Measurements from ENCODE around the gene PAK1.
"Not testable (repeated sequence)": the region's sequence is repeated elsewhere in the genome, so short reads cannot be mapped to it uniquely, and the experiment has no call there.

The PAK1 gene

DNA sequence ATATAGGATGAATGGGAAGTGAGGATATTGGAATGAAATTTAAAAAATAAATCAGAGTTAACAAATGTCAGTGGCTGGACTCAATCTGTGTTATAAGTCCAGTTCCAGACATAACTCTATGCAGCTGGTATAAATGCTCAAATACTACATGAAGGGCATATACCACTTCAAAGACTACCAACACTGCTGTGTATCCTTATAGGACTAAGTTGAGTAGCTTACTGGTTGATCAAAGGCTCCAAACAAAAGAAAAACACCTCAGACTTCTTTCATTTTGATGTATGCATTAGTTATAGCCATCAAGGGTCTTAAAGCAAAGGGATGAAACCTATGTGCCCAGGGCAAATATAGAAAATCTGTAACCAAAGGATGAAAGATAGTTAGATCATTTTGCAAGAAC is 86.2 kb downstream of the PAK1 start:
- FAIRE-seq (peak; percentile 16), DNase-seq (ENCODE audit: insufficient read length, low spot score) (no peak)
- TF ChIP-seq TAF1 (IDR thresholded peaks at IDR 0.05; ENCODE audit: low read depth, low read length) (no peak), POLR2AphosphoS5 (IDR thresholded peaks at IDR 0.05; ENCODE audit: low read depth, low read length) (no peak), POLR2A (IDR thresholded peaks at IDR 0.05; ENCODE audit: low read depth, low read length) (no peak), POU2F2 (IDR thresholded peaks at IDR 0.05; ENCODE audit: low read depth, low read length) (no peak), PAX5 (IDR thresholded peaks at IDR 0.05; ENCODE audit: insufficient read depth, low read length, severe bottlenecking) (no peak), SPI1 (IDR thresholded peaks at IDR 0.05; ENCODE audit: low read depth, low read length) (no peak)

DNA sequence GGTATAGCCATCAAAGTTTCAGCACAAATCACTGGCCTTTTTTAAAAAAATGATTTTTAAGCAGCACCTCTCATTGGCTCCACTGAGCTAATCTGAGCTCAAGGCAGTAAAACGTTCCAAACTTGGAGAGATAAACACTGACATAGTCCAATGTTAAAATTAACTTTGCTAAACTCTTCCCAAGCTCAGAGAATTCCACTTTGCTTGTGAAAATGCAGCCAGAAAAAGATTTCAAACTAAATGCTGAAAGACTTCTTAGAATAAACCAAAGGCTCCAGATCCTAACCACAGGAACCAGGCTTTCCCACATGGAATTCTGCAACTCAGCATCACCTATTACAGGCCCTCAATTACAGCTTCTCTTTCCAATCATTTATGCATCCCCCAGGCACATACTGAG is 87.7 kb downstream of the PAK1 start:
- DNase-seq (ENCODE audit: insufficient read length, low spot score): no peak
- FAIRE-seq: no peak
- TF ChIP-seq SPI1 (IDR thresholded peaks at IDR 0.05; ENCODE audit: low read depth, low read length) (no peak), POLR2A (IDR thresholded peaks at IDR 0.05; ENCODE audit: low read depth, low read length) (no peak), TAF1 (IDR thresholded peaks at IDR 0.05; ENCODE audit: low read depth, low read length) (no peak), PAX5 (IDR thresholded peaks at IDR 0.05; ENCODE audit: insufficient read depth, low read length, severe bottlenecking) (no peak), POLR2AphosphoS5 (IDR thresholded peaks at IDR 0.05; ENCODE audit: low read depth, low read length) (no peak), POU2F2 (IDR thresholded peaks at IDR 0.05; ENCODE audit: low read depth, low read length) (no peak)

DNA sequence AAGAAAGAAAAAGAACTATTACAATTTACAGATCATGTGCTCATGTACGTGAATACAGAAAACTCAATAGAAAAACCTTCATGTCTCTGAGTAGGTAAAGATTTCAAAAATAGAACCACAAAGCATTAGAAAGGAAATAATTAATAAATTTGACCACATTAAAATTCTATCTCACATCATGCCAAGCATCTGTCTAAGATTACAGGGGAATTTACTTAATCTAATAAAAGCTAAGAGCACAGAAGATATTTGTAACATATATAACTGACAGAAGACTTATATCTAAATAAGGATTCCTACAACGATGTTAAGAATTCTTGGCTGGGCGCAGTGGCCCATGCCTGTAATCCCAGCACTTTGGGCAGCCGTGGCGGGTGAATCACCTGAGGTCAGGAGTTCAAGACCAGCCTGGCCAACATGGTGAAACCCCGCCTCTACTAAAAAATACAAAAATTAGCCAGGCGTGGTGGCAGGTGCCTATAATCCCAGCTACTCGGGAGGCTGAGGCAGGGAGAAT is 88.6 kb downstream of the PAK1 start:
- DNase-seq (ENCODE audit: insufficient read length, low spot score); FAIRE-seq: not testable (repeated sequence)

DNA sequence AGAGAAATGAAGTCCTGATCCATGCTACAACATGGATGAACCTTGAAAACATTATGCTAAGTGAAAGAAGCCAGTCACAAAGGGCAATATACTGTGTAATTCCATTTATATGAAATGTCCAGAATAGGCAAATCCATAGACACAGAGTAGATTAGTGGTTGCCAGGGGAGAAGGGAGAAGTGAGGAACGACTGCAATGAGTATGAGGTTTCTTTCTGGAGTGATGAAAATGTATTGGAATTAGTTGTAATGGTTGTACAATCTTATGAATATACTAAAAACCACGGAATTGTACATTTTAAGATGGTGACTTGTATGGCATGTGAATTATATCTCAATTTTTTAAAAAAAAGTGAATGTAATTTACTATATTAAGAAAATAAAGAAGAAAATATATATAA is 89.3 kb downstream of the PAK1 start:
- no peak for TF ChIP-seq POLR2AphosphoS5 (IDR thresholded peaks at IDR 0.05; ENCODE audit: low read depth, low read length)
- TF ChIP-seq POLR2A (IDR thresholded peaks at IDR 0.05; ENCODE audit: low read depth, low read length): no peak
- no peak for TF ChIP-seq POU2F2 (IDR thresholded peaks at IDR 0.05; ENCODE audit: low read depth, low read length)
- no peak for TF ChIP-seq PAX5 (IDR thresholded peaks at IDR 0.05; ENCODE audit: insufficient read depth, low read length, severe bottlenecking)
- no peak for TF ChIP-seq TAF1 (IDR thresholded peaks at IDR 0.05; ENCODE audit: low read depth, low read length)
- no peak for TF ChIP-seq SPI1 (IDR thresholded peaks at IDR 0.05; ENCODE audit: low read depth, low read length)
- FAIRE-seq: no peak
- DNase-seq (ENCODE audit: insufficient read length, low spot score): no peak

- FAIRE-seq; DNase-seq (ENCODE audit: insufficient read length, low spot score): not testable (repeated sequence)
Measured at GRCh38 chr11:77383349-77383748, 90.5 kb downstream of the PAK1 start.

- FAIRE-seq (no peak), DNase-seq (ENCODE audit: insufficient read length, low spot score) (no peak)
- TF ChIP-seq POLR2AphosphoS5 (IDR thresholded peaks at IDR 0.05; ENCODE audit: low read depth, low read length) (no peak), SPI1 (IDR thresholded peaks at IDR 0.05; ENCODE audit: low read depth, low read length) (no peak), TAF1 (IDR thresholded peaks at IDR 0.05; ENCODE audit: low read depth, low read length) (no peak), POU2F2 (IDR thresholded peaks at IDR 0.05; ENCODE audit: low read depth, low read length) (no peak), POLR2A (IDR thresholded peaks at IDR 0.05; ENCODE audit: low read depth, low read length) (no peak), PAX5 (IDR thresholded peaks at IDR 0.05; ENCODE audit: insufficient read depth, low read length, severe bottlenecking) (no peak)
Measured at GRCh38 chr11:77381729-77382665, 91.9 kb downstream of the PAK1 start.

DNA sequence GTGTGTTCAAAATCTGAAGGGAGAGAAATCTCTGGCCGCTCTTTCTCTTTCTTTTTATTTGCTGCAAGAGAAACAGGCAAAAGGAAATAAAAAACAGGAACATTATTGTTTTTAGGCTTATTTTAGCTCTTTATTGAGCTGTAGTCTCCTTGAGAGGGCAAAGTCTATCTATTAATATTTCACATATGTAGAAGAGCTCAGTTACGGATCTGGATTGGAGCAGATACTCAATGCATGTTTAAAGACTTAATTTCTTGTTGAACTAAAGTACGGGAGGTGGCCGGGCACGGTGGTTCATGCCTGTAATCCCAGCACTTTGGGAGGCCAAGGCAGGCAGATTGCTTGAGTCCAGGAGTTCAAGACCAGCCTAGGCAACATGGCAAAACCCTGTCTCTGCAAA is 94.0 kb downstream of the PAK1 start:
- FAIRE-seq (no peak), DNase-seq (ENCODE audit: insufficient read length, low spot score) (no peak)
- TF ChIP-seq PAX5 (IDR thresholded peaks at IDR 0.05; ENCODE audit: insufficient read depth, low read length, severe bottlenecking) (no peak), TAF1 (IDR thresholded peaks at IDR 0.05; ENCODE audit: low read depth, low read length) (no peak), SPI1 (IDR thresholded peaks at IDR 0.05; ENCODE audit: low read depth, low read length) (no peak), POLR2A (IDR thresholded peaks at IDR 0.05; ENCODE audit: low read depth, low read length) (no peak), POU2F2 (IDR thresholded peaks at IDR 0.05; ENCODE audit: low read depth, low read length) (no peak), POLR2AphosphoS5 (IDR thresholded peaks at IDR 0.05; ENCODE audit: low read depth, low read length) (no peak)

DNA sequence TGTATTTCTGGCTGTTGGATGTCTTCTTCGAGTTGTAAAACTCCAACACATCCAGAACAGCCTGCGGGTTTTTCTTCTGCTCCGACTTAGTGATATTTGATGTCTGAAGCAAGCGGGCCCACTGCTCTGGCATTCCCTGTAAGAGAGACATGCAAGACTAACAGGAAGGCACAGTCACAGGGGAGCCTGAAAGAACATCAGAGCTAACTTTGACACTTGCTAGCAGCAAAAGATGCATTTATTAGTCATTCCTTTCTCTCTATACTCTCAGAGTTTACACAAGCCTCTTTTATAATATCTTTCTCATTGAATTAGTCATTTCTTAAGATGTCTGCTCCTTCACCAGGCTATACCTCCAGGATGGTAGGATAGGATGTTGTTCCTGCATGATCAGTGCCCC is 94.6 kb downstream of the PAK1 start:
- no peak for TF ChIP-seq TAF1 (IDR thresholded peaks at IDR 0.05; ENCODE audit: low read depth, low read length)
- TF ChIP-seq POU2F2 (IDR thresholded peaks at IDR 0.05; ENCODE audit: low read depth, low read length): no peak
- TF ChIP-seq SPI1 (IDR thresholded peaks at IDR 0.05; ENCODE audit: low read depth, low read length): no peak
- no peak for TF ChIP-seq POLR2A (IDR thresholded peaks at IDR 0.05; ENCODE audit: low read depth, low read length)
- no peak for TF ChIP-seq POLR2AphosphoS5 (IDR thresholded peaks at IDR 0.05; ENCODE audit: low read depth, low read length)
- TF ChIP-seq PAX5 (IDR thresholded peaks at IDR 0.05; ENCODE audit: insufficient read depth, low read length, severe bottlenecking): no peak
- DNase-seq (ENCODE audit: insufficient read length, low spot score): no peak
- no peak for FAIRE-seq

- DNase-seq (ENCODE audit: insufficient read length, low spot score) (no peak), FAIRE-seq (no peak)
- TF ChIP-seq POLR2AphosphoS5 (IDR thresholded peaks at IDR 0.05; ENCODE audit: low read depth, low read length) (no peak), PAX5 (IDR thresholded peaks at IDR 0.05; ENCODE audit: insufficient read depth, low read length, severe bottlenecking) (no peak), TAF1 (IDR thresholded peaks at IDR 0.05; ENCODE audit: low read depth, low read length) (no peak), POLR2A (IDR thresholded peaks at IDR 0.05; ENCODE audit: low read depth, low read length) (no peak), SPI1 (IDR thresholded peaks at IDR 0.05; ENCODE audit: low read depth, low read length) (no peak), POU2F2 (IDR thresholded peaks at IDR 0.05; ENCODE audit: low read depth, low read length) (no peak)
Measured at GRCh38 chr11:77377734-77378133, 96.2 kb downstream of the PAK1 start.

GRCh38 chr11:77375107-77375506 is 98.8 kb downstream of the PAK1 start:
- TF ChIP-seq SPI1 (IDR thresholded peaks at IDR 0.05; ENCODE audit: low read depth, low read length) (no peak), POLR2AphosphoS5 (IDR thresholded peaks at IDR 0.05; ENCODE audit: low read depth, low read length) (no peak), POU2F2 (IDR thresholded peaks at IDR 0.05; ENCODE audit: low read depth, low read length) (no peak), TAF1 (IDR thresholded peaks at IDR 0.05; ENCODE audit: low read depth, low read length) (no peak), POLR2A (IDR thresholded peaks at IDR 0.05; ENCODE audit: low read depth, low read length) (no peak), PAX5 (IDR thresholded peaks at IDR 0.05; ENCODE audit: insufficient read depth, low read length, severe bottlenecking) (no peak)
- FAIRE-seq (no peak), DNase-seq (ENCODE audit: insufficient read length, low spot score) (no peak)
